Hematopoietic multipotent progenitor cell treated with erythropoietin and hydrocortisone succinate and interleukin-3 and kit ligand, for 4 days (in vitro differentiated cells): Measurements from ENCODE around the gene SERPINE2.
A peak's percentile ranks its signal among the peaks of the same experiment; 100 is the strongest.
"Not testable (repeated sequence)": the region's sequence is repeated elsewhere in the genome, so short reads cannot be mapped to it uniquely, and the experiment has no call there.

Source experiments
- DNase-seq: peaks from one replicate; pipeline ENCODE4 v3.0.0-alpha.2; 2015

SERPINE2 gene

GRCh38 chr2:224009605-224010315 is 29.3 kb downstream of the SERPINE2 start:
- DNase-seq, result peak; percentile 84

GRCh38 chr2:224008702-224009261 is 30.3 kb downstream of the SERPINE2 start:
- DNase-seq, result peak; percentile 73

- DNase-seq, result no peak
These were observed 34.9 kb downstream of the SERPINE2 start for GRCh38 chr2:224004105-224004695.

GRCh38 chr2:224000662-224001061 is 38.4 kb downstream of the SERPINE2 start:
- DNase-seq, result not testable (repeated sequence)

- DNase-seq, result no peak
These were observed 39.2 kb downstream of the SERPINE2 start for GRCh38 chr2:223999862-224000261.

- DNase-seq, result no peak
These were observed 40.1 kb downstream of the SERPINE2 start for GRCh38 chr2:223998948-223999347.

GRCh38 chr2:223997938-223998337 is 41.1 kb downstream of the SERPINE2 start:
- no peak for DNase-seq

- no peak for DNase-seq
These were observed 42.7 kb downstream of the SERPINE2 start for GRCh38 chr2:223996391-223996790.

GRCh38 chr2:223995569-223995968 is 43.5 kb downstream of the SERPINE2 start:
- no peak for DNase-seq

- DNase-seq, result no peak
These were observed 44.4 kb downstream of the SERPINE2 start for GRCh38 chr2:223994562-223995162.

GRCh38 chr2:223993634-223994232 is 45.4 kb downstream of the SERPINE2 start:
- peak; percentile 90 for DNase-seq

- DNase-seq, result no peak
These were observed 47.5 kb downstream of the SERPINE2 start for GRCh38 chr2:223991611-223992010.

- DNase-seq, result no peak
These were observed 49.2 kb downstream of the SERPINE2 start for GRCh38 chr2:223989856-223990232.

- DNase-seq, result peak; percentile 53
These were observed 49.8 kb downstream of the SERPINE2 start for GRCh38 chr2:223989206-223989855.

- no peak for DNase-seq
These were observed 57.8 kb downstream of the SERPINE2 start for GRCh38 chr2:223981241-223981640.

GRCh38 chr2:223980803-223981202 is 58.3 kb downstream of the SERPINE2 start:
- no peak for DNase-seq

- DNase-seq, result no peak
These were observed 58.7 kb downstream of the SERPINE2 start for GRCh38 chr2:223980397-223980735.

GRCh38 chr2:223979730-223980396 is 59.2 kb downstream of the SERPINE2 start:
- DNase-seq, result no peak

GRCh38 chr2:223978451-223978850 is 60.6 kb downstream of the SERPINE2 start:
- no peak for DNase-seq

- no peak for DNase-seq
These were observed 62.4 kb downstream of the SERPINE2 start for GRCh38 chr2:223976635-223977226.

GRCh38 chr2:223973606-223974005 is 65.5 kb downstream of the SERPINE2 start:
- DNase-seq, result no peak

GRCh38 chr2:223972656-223973102 is 66.4 kb downstream of the SERPINE2 start:
- DNase-seq, result no peak
